ENCODE results near the gene SNAP25.

The SNAP25 gene

GRCh38 chr20:10171864-10172751 is 46.5 kb upstream of the SNAP25 start:
- ChIA-PET CTCF (interaction anchor here (0.6 to 1.1 kb wide), 3 partner anchors 8 to 186 kb away, joined by 3 to 4 read pairs (median 3); no protein-coding TSS in a partner anchor), POLR2A (no interaction called here)
- no peak overlapping the region for H3K27ac ChIP-seq (ENCODE audit: extremely low read depth, low read depth, low read length)
- peak overlapping the region; percentile 32 for H3K4me3 ChIP-seq (ENCODE audit: low read depth, low read length)
- H3K4me1 ChIP-seq (ENCODE audit: control insufficient read depth, insufficient read depth, low read length) = no peaks in the 10 kb centered on the region
- no peaks in the 10 kb centered on the region for H3K36me3 ChIP-seq (ENCODE audit: control insufficient read depth in 2 of 2, insufficient read depth in 1 of 2, low read length in 2 of 2)
- no peaks in the 10 kb centered on the region for H3K9me3 ChIP-seq (ENCODE audit: control insufficient read depth, insufficient read depth, low read depth, low read length)
- TF ChIP-seq REPIN1 (tag by site-specific recombination; IDR thresholded peaks at IDR 0.05; ENCODE audit: low read depth) (no peak), HOXC10 (CRISPR knock-in tag; IDR thresholded peaks at IDR 0.05) (no peak), ZFHX2 (tag by site-specific recombination; conservative IDR thresholded peaks at IDR 0.05) (peak; percentile 68), ZNF660 (tag by site-specific recombination; IDR thresholded peaks at IDR 0.05) (no peak), KLF1 (tag by site-specific recombination; IDR thresholded peaks at IDR 0.05) (no peak), GLIS2 (tag by site-specific recombination; IDR thresholded peaks at IDR 0.05) (peak; percentile 87), FEZF1 (tag by site-specific recombination; IDR thresholded peaks at IDR 0.05) (peak; percentile 54; the same call in 1 of the 2 replicates), ZNF600 (tag by site-specific recombination; IDR thresholded peaks at IDR 0.05) (peak; percentile 49; the same call in 1 of the 2 replicates), GFI1B (tag by site-specific recombination; IDR thresholded peaks at IDR 0.05) (no peak), ZNF23 (tag by site-specific recombination; IDR thresholded peaks at IDR 0.05; ENCODE audit: borderline replicate concordance) (no peak), PRDM10 (tag by site-specific recombination; IDR thresholded peaks at IDR 0.05) (peak; percentile 92), ZNF704 (tag by site-specific recombination; IDR thresholded peaks at IDR 0.05) (no peak), KLF10 (tag by site-specific recombination; IDR thresholded peaks at IDR 0.05) (no peak), ZNF223 (tag by site-specific recombination; IDR thresholded peaks at IDR 0.05) (no peak), ZNF202 (tag by site-specific recombination; IDR thresholded peaks at IDR 0.05; ENCODE audit: borderline replicate concordance) (no peak), ZNF48 (tag by site-specific recombination; IDR thresholded peaks at IDR 0.05) (no peak), ZNF335 (tag by site-specific recombination; conservative IDR thresholded peaks at IDR 0.05) (peak; percentile 87), ZNF184 (tag by site-specific recombination; IDR thresholded peaks at IDR 0.05) (no peak), ZNF76 (tag by site-specific recombination; IDR thresholded peaks at IDR 0.05; ENCODE audit: borderline replicate concordance, low read depth) (no peak), BCL6B (tag by site-specific recombination; IDR thresholded peaks at IDR 0.05) (no peak), MYNN (tag by site-specific recombination; IDR thresholded peaks at IDR 0.05; ENCODE audit: borderline replicate concordance) (no peak), ZSCAN16 (tag by site-specific recombination; IDR thresholded peaks at IDR 0.05) (no peak), OSR2 (tag by site-specific recombination; IDR thresholded peaks at IDR 0.05) (peak; percentile 36; the same call in 1 of the 2 replicates), ZIC2 (tag by site-specific recombination; IDR thresholded peaks at IDR 0.05) (peak; percentile 94), ZBTB20 (tag by site-specific recombination; IDR thresholded peaks at IDR 0.05) (peak; percentile 50; the same call in 1 of the 2 replicates), ZNF416 (tag by site-specific recombination; IDR thresholded peaks at IDR 0.05) (no peak), ZBTB21 (tag by site-specific recombination; IDR thresholded peaks at IDR 0.05) (no peak), PATZ1 (tag by site-specific recombination; IDR thresholded peaks at IDR 0.05) (no peak), ZBTB8A (tag by site-specific recombination; IDR thresholded peaks at IDR 0.05) (peak; percentile 68), ZNF2 (tag by site-specific recombination; IDR thresholded peaks at IDR 0.05) (no peak), ZNF654 (tag by site-specific recombination; IDR thresholded peaks at IDR 0.05; ENCODE audit: low read depth) (no peak), ZNF354C (tag by site-specific recombination; IDR thresholded peaks at IDR 0.05; ENCODE audit: borderline replicate concordance, low read depth) (no peak)
